COR-L47 (cell line): ENCODE results near the gene PIM2.
A peak's percentile ranks its signal among the peaks of the same experiment; 100 is the strongest.

ENCODE experiments used
- DNase-seq: peaks from one replicate; lab custom pipeline; 2025; lab: John Stamatoyannopoulos, UW

PIM2 gene

DNA sequence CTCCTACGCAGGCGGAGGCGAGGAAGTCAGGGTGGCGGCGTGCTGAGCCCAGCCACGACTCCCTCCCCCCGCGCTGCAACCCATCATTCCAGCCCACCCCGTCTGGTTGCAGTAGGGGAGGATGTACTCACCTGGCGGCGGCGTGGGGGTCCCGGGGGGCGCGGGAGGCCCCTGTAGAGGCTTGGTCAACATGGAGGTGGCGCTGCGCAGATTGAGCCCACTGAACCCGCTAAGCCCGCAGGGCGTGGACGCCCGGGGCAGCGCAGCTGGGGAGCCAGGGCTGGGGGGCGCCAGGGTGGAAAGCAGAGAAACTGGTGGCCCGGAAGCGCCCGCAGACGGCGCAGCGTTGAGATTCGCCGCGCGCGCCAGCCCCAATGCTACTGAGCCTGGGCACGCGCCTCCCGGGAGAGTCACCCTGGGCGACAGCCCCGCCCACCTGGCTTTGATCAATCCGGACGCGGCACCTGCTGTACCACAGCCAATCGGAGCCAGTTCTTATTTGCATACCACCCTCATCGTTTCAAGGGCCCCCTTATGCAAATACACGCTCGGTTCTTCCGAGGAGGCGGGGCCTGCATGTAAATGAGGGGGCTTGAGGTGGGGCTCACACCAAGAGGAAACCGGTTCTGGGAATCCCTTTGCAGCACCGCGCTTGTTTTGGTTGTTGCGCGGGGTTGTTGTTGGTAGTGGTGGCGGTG, at the start of gene PIM2:
Gene PIM2, minus strand, starts transcription at position 382 of the 698 bp plus-strand sequence. Its CDS starts 190 bp downstream, at position 192.
- DNase-seq: peak; percentile 93

GRCh38 chrX:48968377-48968776, 49.6 kb upstream of the PIM2 start:
- DNase-seq: no peak

DNA sequence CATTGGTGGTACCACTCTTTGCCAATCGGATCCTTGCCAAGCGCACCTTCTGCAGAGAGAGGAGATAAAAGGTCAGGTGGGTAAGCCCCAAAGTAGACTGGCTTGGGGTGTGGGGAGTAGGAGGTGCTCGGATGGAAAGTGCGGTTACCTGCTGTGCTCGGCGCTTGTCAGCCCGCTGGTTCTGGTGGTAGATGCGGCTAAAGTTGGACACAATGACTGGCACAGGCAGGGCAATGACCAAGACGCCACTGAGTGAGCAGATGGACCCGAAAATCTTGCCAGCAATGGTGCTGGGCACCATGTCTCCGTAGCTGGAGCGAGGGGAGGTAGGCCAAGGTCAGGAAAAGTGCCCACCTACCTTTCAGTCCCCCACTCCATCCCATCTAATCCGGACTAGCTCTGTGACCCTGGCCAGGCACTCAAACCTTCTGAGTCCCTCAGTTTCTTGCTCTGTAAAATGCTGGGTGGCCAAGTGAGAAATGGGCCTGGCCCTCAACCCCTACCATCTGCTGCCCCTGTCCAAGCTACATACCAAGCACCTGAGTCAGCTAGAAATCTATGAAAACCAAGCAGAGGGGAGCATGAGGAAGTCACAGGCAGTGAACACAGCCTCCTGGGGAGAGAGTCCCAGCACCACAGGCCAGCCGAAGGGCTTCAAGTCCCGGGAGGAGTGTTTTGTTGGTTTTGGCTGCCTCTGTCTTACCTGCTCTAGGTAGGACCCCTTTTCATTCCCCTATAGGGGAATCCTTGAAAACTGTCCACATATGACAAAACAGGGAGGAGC, 48.2 kb upstream of the PIM2 start:
- no peak for DNase-seq

GRCh38 chrX:48965959-48966358, 47.1 kb upstream of the PIM2 start:
- DNase-seq: no peak

GRCh38 chrX:48961585-48962091, 42.8 kb upstream of the PIM2 start:
- DNase-seq: no peak

DNA sequence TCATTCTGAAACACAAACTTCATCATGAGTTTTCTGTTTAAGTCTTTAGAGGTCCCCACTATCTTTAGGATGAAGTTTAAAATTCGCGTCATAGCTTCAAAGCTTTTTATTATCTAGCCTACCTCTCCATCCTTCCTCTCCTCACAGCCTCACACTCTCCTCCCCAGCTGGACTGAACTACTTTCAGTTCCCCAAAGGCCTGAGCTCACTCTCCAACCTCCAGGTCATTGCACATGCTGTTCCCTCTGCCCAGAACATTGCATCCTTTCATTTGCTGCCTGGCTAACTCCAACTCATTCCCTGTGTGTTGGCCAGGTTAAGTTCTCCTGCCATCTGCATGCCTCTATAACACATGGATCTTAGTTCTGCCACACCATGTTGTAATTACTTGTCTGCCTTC, 41.5 kb upstream of the PIM2 start:
- DNase-seq: no peak

DNA sequence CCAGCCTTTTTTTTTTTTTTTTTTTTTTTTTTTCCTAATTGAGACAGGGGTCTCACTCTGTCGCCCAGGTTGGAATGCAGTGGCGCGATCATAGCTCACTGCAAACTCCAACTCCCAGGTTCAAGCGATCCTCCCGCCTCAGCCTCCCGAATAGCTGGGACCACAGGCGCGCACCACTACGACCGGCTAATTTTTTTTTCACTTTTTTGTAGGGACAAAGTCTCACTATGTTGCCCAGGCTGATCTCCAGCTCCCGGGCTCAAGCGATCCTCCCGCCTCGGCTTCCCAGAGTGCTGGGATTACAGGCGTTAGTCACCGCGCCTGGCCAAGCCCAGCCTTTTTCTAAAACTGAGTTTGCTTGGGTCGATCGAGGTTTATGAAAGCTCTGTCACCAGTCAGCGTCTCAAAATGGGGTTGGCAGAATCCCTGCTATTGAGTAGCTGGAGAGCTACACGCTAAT, 39.8 kb upstream of the PIM2 start:
- DNase-seq: peak; percentile 0

GRCh38 chrX:48957827-48958634, 39.2 kb upstream of the PIM2 start:
- DNase-seq: peak; percentile 93

DNA sequence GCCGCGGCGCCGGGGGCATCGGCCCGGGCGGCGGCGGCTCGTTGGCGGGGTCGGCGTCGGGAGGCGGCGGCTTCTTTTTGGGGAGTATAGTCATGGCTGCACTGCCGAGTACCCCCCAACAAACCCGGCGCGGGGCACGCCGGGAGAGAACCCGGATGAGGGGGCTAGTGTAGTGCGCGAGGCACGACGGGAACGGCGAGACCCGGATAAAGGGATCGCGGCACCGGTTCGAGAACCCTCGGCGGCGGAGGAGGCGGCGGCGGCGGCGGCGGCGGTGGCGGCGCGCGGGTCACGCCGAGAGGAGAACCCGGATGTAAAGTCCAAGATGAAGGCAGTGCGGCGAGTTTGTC, 38.6 kb upstream of the PIM2 start, which contains the start of gene OTUD5:
Gene OTUD5, minus strand, starts transcription at position 131 of the 350 bp plus-strand sequence. Its CDS starts 37 bp downstream, at position 94.
- peak; percentile 48 for DNase-seq

DNA sequence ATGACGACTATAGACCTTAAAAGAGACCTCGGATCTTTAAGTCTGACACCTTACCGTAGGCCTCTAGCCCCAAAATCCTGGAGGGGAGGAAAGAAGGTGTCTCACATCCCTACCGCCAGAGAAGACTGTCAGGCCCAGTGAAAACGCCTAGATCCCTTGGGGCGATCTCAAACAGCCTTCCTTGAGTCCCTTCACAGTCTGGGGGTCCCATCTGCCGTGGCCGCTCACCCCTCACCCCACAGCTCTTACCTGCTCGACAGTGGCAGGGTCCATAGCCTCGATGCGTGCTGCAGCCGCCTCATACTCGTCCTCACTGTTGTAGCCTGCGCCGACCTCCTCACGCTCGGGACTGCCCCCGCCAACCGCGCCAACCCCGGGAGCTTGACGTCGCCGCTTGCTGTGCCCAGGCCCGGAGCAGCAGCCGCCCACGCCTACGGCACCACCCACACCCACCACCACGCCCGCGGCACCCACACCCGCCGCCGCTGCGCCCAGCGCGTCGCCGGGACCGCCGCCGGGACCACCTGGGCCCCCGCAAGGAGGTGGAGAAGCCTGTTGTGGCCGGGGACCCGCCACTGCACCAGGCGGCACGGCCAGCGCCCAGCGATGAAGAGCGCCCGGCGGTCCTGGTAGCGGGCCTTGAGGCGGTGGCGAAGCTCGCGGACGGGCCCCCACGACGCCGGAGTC, 38.0 kb upstream of the PIM2 start:
- no peak for DNase-seq

DNA sequence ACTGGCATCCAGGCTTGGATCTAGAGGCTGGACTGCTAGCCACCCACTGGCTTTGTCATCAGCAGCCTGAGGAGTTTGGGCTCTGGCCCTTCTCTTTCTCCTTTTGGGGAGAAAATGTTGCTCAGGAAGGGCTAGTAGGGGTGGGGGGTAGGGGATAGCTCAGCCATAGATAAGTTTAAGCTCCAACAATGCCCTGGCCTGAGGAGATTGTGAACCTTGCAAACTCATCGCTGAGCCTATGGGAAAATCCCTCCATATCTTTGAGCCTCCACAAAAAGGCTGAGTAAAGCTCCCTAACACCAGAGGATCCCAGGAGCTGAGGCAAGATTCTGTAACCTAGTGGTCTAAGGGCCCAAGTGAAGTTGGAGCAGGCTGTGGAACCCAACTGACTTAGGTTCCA, 29.8 kb upstream of the PIM2 start:
- DNase-seq: no peak

- DNase-seq: no peak
Observed at GRCh38 chrX:48945517-48946348, 26.9 kb upstream of the PIM2 start.

DNA sequence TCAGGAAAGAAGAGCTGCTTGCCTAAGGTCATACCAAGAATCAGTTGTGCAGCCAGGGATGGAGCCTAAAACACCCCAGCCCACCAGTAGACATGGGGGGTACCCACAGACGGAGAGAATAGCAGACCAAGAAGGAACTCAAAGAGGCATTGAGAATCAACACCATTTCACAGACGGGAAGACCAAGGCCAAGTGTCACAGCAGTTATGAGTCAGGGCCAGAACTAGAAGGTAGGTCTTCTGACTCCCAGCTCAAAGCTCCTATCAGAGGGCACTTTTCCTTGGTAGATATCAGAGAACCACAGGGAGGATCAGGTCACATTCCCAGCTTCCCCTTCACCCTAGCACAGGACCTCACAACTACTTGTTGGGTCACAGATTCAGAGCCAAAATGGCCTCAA, 24.1 kb upstream of the PIM2 start:
- no peak for DNase-seq

DNA sequence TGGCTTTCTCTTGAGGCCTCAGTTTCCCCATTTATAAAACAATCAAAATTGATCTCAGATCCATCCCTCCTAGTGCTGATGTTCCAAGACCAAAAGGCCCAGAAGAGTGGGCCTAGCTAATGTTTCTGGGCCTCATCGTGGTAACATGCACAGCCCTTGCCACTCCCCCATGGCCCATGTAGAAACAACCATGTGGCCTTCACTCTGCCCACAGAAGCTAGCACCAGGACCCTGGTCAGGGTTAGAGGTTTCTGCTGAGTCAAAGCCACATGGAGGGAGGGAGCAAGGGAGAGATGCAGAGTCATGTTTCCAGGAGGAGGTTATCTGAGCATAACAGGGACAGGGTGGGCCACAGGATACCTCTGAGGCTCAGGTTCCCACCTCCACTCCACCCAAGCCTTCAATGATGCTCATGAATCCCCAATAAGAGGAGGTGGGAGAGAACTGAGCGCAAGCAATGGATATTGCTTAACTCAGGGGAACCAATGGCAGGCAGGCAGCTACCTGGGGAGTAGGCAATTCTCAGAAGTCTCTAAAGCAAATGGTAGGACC, 21.7 kb upstream of the PIM2 start:
- DNase-seq: no peak

DNA sequence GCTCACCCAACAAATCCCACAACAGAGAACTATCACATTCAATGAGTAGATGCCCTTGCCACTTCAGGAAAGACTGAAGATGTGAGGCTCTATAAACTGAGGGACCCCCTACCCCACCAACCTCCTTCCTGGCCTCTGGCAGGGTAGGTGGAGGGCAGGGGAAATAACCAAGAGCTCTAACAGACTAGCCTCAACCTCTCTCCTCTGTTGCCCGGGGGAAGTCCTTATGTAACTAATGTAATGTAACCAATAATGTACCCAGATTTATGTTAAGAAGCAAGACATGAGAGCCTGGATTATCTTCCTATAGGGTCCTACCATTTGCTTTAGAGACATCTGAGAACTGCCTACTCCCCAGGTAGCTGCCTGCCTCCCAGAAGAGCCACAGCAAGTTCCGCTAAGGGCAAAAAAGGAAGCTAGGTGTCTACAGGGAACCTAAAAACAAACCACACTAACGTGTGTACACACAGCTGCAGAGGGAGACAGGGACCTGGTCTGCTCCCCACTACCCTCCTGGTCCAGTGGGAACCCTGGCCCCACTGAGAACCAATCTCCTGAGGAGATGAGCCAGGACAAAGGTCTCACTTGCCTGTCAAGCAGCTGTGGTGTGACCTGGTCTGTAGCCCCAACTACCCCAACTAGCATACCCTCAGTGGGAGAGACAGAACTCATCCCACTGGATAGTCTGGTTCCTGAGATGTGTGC, 20.9 kb upstream of the PIM2 start:
- no peak for DNase-seq

DNA sequence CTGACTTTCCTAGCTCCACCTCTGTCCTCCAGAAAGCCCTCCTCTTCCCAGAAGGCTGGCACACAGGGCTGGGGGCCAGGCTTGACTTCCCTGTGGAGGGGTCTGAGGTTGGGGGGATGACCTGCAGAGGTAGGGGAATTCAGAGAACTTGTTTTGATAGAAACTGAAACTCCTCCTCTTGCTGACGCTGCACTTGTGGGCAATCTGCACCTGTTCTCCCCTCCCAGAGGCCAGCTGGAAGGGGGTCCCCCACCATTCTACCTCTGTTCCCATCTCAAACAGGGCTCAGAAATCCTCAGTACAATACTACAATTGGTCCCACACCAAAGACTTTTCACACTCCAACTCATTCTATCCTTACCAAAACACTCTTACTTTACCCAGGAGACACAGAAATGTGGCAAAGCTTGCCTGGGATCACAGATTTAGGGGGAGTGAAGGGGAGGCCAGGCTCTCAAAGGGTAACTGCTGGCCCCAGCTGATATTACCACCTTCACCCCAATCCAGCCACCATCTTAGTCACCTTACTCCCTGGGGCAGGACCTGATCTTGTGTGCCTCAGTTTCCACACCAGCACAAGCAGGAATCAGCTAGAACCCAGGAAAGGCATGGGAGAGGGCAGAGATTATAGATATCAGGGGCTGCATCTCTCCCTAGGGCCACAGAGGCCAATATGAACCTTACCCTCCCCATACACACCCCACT, 20.0 kb upstream of the PIM2 start:
- no peak for DNase-seq

- DNase-seq: no peak
Observed at GRCh38 chrX:48937054-48937907, 18.5 kb upstream of the PIM2 start.

GRCh38 chrX:48936429-48937053, 17.7 kb upstream of the PIM2 start:
- DNase-seq: no peak
